Activated T-cell treated with anti-CD3 and anti-CD28 coated beads, Interleukin-2, amount 50 U/mL, for 1 hour (primary cell): ENCODE data around the gene FSIP2.

Source experiments
- DNase-seq: peaks from one replicate; pipeline ENCODE4 v3.0.0-alpha.2; 2020

FSIP2 gene, protein sequence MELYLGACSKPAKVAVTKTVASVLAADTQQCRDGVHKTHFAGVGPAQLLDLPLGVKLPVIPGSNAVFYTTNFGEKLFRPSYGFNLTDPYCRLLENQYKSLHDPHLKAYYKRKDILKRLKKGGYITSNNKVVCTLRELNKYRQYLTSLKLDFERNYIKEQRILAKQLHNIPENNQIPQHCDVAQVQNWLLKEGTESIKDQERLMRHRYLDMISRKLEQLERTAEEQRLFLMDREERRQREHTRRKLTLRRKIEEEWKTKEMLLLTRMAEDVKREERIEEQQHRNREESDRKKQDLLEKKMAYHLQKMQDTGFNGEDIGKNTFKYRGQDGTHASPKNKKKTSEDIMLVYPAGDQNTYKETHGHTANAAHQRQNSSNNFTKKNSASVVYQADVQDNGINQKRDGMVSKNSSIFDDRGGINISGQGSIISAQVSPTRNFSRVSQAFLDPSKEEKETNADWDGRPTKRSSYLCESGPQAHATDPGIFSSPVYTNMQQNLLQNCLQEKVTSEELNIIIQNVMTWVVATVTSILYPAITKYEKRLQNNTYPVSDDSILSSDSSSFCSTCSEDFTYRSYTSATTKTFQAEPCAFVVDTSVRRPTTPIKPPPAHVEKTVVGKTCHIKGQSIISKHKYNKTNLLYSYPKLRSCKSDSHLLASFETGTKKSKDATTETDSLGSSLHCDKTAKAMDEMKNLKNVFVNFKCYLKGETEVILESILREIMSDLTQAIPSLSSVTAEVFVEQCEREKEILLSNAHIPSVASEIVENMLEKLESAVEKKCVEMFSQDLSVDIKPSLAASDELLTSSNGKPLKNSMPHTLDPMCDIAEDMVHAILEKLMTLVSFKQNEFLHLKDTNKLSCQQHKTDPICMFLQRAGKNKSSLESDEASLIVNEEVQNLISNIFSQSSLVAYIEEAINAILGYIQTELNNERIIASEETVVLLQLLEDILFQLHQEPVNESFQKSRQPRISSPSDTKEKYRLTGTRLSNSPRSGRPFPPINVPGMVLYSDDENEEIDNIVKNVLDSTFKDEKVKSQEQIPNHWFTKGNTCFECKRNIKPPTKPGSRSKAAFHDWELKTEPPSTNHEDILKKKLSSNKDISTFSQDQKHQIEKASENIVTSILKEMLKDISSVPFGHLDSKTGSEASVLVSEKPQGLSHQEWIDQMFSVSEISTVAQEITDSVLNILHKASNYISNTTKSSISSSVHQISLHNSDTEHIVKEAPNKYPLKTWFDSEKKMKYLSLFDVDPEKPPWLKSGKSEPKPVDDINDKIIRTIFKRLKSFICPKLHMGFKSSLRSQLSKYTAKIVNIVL (N-terminal part only)

DNA sequence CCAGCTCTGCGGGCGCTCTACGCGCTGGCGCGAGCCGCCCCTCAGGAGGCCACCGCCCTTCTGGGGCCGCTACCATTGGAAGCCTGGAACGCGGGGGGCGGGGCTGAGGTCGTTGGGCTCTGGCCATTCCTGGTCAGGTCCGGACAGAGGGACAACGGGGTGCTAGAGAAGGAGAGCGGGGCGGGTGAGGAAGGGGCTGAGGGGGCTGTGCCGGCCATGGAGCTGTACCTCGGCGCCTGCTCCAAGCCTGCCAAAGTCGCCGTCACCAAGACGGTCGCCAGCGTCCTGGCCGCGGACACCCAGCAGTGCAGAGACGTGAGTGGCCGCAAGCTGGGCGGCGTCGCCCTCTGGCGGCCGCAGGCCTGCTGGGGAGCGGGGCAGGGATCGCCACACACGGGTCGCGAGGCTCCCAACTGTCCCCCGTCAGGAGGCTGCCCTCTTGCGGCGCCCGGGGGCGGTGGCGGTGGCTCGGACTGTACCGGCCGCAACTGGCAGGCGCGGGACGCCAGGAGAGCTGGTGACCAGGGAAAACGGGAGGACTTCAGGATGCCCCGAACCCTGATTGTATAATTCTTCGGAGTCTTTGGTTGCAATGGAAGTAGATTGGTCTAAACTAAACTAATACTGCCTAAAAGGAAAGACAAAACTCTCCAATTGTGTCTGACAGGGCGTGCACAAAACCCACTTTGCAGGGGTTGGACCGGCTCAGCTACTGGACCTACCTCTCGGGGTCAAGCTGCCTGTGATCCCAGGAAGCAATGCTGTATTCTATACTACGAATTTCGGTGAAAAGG lies at the start of gene FSIP2:
FSIP2 (plus strand) TSS at position 126 of the 794 bp plus-strand sequence; CDS start at position 217, 91 bp downstream.
- DNase-seq = peak; percentile 15

DNA sequence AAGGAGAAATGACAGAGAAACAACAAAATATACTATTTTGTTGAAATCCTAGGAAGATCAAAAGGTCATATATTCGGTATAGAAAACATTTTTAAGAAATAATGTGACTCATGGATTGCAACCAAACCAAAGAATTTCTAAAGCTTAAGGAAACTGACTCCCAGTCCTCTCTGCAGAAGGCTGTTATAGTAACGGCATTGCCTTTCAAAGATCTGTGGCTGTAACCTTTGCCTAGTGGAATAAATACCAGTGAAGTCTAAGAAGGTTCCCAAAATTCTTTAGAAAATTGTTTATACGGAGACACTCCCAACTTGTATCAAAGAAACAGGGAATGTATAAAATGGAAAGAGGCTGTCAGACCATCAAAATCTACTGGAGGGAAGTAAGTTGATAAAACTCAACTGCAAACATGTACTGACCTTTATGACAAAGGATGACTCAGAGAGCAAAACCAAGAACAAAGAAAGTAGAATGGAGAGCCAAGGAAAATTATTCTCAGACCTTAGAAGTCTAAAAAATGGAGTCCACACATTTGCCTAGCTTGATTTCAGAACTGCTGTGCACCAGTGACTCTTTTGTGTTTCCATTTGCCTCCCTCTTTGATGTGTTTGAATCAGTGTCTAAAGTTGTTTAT lies 48.6 kb upstream of the FSIP2 start:
- DNase-seq = no peak

DNA sequence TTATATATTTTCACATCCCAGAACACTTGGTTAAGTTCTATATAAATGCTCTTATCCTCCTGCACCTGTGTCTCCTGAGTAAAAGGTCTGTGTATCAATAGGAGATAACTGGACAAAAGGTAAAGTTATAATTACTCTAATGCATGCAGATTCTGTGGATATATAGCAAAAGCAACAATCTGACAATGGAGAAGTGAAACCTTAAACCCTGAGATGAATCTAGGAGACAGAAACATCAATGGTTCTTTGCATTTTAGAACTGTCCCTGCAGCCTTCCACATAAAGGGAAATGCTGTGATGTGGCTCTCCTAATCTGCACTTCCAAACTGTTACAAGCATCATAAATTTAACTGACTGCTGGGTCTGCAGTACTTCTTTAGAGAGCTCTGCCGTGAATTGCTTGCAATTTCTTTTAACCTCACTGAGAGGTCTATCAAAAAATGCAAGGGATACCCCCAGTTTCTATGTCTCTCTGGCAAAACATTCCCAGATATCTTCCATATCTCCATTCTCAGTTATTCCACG lies 42.8 kb upstream of the FSIP2 start:
- DNase-seq = no peak

DNA sequence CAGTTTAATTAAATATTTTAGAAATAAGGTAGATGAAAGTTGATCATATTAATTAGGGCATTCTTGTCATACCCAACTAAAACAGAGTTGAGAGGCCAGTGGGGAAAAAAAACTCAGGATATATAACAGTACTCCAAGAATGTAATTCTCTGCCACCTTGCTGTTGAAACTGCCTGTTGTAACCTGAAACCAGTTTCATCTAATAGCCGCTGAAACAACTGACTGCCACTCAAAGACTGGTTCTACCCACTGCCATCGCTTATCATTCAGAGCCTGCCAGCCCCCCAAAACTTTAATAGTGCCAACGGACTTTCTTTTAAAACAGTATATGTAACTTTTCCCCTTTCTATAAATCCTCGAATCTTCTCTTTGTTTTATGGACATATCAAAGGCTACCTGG lies 37.7 kb upstream of the FSIP2 start:
- no peak for DNase-seq

DNA sequence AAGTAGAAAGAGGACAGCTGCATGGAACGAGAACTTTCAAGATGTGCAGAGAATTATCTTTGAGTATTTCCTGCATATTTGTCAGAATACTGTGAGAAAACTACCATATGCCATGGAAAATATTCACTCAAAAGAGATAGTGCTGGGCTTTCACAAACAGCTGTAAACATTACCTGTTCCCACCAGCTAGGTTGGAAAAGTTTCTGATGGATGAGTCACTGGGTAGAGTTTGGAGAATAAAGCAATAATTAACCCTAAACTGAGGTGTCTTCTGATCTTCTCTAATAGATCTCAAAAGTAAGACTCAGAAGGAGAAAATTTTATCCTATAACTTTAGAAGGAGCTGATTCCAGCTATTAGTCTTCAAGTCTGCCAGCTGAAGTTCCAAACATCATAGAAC lies 3.9 kb upstream of the FSIP2 start:
- no peak for DNase-seq

DNA sequence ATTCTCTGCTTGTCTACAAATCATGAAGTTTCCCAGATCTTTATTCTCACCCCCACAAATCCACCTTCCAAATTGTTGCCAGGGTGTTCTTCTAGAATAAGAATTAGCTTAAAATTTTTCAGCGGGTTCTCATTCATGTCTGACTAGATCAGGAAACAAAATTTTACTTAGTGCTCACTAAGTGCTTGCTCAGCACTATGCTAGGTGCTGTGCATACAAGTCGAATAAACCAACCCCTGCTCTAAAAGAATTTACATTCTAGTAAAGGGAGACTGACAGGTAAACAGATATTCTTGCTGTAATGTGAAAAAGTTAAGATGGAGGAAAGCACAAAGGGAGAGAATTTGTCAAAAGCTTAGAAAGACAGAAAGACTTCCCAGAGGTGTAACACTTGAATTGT lies 2.4 kb upstream of the FSIP2 start:
- DNase-seq = no peak

DNA sequence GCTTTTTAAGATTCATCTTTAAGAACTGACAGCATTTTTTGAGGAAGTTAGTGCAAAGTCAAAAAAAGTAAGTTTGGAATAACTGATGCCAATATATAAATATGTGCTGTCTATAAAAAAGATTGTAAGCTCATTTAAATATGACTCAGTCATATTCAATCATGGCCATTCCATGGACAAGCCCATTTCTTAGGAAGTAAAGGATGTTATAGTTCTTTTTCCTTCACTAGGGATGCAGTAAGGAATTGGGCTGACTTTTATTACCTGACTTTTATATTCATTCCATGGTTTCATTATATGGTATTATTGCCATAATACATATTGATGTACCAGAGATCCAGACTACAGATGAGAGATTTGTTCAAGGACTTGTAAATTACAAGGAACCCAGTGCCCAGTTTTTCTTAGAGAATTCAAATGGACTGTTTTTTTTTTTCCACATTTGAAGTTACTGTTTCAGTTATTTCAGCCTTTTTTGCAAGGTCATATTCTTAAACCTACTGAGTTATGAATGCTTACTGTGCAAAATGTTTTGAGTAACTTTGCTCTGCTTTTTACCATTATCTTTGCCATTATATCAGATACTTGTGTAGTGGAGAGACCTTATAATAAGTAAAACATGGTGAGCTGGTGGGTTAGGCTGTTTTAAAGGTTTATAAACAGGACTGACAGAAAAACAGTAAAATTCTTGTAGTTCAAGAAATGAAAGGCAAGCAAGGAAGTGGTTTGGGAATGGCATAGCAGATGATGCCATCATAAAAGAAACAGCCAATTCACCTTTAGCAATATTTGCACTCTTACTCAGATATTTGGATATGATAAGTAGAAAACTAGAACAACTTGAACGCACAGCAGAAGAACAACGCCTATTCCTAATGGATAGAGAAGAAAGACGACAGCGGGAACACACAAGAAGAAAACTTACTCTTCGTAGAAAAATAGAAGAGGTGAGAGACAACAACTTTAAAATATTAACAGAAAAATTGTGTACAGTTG lies 7.6 kb downstream of the FSIP2 start:
- no peak for DNase-seq

DNA sequence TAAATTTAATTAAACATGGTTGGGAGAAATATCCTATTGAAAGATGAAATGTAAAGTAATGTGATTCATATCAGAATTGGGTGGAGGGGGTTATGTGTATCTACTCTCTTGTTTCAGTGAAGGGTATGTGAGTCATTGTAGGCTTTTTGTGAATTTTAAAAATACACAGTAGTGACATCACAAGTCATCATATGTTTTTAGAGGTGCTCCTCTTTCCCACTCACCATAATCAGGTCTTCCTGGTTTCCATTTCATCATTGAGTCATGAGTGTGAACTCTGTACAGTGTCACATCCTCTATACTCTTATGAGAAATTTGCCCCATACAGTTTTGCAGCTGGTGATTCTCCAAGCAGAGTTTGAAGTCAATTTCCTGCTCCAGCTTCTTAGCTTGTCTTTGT lies 18.8 kb downstream of the FSIP2 start:
- no peak for DNase-seq

DNA sequence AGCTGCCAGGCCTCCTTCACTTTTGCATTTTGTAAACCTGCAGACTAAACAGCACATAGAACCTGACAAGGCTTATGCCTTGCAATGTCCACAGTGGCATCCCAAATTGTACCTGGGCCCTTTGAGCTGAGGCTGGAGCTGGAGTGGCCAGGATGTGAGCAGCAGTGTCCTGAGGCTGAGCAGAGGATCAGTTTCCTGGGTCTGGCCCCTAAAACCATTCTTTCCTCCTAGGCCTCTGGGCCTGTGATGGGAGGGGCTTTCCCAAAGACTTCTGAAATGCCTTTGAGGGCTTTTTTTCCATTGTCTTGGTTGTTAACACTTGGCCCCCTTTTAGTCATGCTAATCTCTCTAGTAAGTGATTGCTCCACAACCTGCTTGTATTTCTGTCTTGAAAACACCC lies 32.8 kb downstream of the FSIP2 start:
- no peak for DNase-seq

DNA sequence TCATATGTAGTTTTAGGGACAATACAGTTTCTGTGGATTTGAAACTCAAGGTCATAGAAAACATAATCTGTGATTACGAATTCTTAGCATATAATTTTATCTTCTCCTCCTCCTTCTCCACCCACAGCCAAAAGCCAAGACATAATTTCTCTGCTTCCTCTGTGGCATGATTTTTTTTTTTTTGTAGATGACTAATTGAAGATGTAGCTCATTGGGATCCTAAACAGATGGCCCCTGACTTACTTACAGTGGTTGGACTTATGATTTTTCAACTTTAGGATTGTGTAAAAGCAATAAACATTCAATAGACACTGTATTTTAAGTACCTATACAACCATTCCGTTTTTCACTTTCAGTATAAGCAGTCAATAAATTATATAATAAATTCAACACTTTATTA lies 42.3 kb downstream of the FSIP2 start:
- no peak for DNase-seq

DNA sequence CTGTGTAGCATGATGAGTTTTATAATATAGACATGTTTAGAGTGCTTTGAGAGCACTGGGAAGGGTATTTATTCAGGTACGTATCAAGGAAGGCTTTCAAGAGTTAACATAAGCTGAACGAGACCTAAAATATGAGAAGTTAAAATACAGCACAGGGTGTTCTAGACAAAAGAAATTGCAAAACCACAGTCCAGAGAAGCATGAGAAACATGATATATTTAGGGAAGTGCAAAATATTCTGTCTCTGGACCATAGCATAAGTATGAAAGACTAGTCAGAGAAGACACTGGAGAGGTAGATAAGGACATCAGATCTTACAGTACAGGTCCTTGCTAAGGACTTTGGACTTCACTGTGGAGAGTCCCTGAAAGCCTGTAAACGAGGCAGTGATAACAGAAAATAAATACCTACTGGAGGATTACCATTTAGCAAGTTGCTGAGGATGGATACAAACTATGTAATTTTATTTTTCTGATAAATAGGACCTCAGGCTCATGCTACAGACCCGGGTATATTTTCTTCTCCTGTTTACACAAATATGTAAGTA lies 43.7 kb downstream of the FSIP2 start:
- no peak for DNase-seq

DNA sequence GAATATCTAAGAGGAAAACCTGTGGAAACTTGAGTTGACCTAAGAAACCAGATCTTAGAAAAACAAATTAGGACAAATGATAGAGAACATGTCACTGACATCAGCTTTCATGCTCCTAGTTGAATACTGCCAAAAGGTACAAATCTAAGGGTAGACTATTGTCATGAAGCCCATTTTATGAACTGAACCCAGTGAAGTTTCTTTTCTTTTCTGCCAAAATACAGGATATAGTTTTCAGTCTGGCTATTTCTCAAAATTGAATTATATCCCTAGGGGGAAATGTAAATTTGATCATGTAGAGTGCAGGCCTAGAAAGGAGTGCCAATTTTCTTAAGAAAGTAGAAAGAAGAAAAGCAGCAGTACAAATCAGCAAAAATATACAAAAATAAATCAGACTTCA lies 46.6 kb downstream of the FSIP2 start:
- DNase-seq = no peak

DNA sequence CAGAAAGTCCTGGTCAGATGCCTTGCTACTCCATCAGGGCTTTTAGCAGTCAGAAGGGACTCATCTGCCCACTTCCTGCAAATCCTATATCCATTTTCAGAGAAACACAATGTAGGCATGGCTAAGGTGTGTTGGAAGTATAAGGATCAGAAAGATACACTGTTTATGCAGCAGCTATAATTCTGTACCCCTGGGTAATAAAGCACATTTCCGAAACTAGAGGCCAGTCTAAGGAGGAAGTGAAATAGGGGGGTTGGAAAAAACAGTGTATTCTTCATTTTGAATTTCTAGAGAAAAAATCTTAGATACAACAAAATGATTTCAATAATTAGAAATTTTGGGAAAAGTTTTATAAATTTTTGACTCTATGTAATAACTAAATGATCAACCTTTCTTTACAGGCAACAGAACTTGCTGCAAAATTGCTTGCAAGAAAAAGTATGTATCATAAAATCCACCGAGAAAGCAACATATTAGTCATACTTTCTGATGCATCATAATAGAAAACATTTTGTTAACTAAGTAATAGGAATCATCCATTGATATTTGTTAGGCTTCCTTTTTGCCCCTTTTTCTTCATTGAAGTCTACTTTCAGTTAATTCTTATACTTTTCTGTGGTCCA lies 47.4 kb downstream of the FSIP2 start:
- DNase-seq = no peak

DNA sequence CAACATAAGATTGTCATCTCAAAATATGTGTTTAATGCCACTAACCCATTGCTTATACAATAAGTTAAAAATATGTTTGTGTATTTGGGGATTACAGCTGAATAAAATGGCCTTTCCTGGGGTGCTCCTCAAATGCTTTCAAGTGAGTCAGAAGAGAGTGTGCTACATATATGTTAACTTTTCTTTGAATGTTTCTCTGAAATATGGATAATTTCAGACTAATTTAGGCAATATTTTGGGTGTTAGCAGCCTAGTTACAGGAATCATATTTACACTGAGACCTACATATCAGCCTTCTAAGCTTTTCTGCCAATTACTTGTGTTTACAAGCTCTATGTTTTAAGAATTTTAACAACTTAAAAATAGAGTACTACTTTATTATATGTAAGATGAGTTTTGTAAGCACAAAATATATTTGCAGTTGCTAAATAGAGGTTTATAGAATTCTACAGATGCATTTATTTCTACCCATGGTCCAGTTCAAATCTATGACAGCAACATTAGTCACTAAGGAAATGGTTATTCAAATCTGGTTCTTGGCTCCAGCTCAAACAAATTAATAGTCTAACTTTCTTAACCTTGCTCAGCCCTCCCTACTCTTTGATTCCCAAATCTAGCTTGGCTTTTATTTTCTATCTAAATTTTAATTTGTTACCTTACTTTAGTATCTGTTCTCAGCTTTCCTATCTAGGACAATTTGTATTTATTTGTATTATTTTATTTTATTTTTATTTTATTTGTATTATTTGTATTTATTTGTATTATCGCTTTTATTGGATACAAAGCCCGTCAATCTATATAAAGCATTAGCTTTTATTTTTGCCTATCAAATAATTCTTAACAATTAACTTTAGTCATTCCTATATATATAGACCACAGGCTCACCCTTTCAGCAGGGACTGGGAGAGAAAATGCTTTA lies 48.9 kb downstream of the FSIP2 start:
- no peak for DNase-seq

DNA sequence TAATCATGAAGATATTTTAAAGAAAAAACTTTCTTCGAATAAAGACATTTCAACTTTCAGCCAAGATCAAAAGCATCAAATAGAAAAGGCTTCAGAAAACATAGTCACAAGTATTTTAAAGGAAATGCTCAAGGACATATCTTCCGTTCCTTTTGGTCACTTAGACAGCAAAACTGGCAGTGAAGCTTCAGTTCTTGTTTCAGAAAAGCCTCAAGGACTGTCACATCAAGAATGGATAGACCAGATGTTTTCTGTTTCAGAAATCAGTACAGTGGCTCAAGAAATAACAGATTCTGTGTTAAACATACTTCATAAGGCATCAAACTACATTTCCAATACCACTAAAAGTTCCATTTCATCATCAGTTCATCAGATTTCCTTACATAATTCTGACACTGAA lies 51.8 kb downstream of the FSIP2 start:
- DNase-seq = no peak

DNA sequence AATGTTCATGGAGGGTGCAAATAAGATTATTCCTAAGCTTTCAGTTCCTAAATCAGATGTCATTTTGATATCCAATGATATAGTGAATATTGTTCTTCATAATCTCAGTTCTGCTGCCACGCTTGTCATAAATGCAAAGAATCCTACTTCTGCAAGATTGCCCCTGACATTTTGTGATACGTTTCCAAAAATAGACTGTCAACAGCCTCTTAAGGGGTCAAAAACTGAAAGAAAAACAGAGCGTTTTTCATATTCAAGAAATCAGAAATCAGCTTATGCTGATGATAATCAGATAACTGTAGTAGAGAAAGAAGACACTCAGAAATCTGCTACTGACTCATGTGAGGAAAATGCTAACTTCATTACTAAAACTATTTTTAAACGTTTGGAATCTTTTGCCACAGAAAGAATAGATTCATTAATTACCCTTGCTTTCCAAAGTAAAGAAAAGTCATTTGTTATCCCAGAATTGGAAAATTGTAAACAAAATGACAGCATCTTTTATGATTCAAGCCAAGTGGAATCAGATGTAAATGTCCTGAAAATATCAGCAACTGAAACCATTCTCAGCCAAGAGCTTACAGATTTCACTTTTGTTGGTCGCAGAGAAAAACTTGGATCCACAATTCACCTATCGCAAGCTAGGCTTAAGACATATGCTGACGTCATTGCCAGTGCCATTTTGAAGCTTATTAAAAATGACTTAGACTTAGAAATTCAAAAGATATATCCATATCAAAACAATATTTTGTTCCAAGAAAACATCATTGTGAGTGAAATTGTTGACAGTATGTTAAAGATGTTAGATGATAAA lies 55.1 kb downstream of the FSIP2 start:
- DNase-seq = no peak

DNA sequence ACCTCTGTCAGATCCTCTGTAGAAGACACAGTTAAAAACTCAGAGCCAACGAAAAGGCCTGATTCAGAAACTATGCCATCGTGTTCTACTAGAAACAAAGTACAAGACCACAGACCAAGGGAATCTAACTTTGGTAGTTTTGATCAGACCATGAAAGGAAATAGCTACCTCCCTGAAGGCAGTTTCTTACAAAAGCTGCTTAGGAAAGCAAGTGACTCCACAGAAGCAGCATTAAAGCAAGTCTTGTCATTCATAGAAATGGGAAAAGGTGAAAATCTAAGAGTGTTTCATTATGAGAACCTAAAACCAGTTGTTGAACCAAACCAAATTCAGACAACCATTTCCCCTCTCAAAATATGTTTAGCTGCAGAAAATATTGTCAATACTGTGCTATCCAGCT lies 58.2 kb downstream of the FSIP2 start:
- DNase-seq = no peak
